Gastrocnemius medialis (tissue), 4 donors: ENCODE data around the gene PRSS21. TPM values are rescaled to one million over a fixed set of nuclear protein-coding genes. Genes with fewer than 3 reads are reported as not detected.

Source experiments
- ATAC-seq, 2 donors: fragments of 150-250 bp; one replicate each; pipeline ENCODE4 v1.9.1; 2016
- DNase-seq, 2 donors: peaks; one replicate each; pipeline ENCODE4 v3.0.0-alpha.2; 2019
- H3K27ac ChIP-seq, 4 donors: fragments of 200-600 bp; sonication (generic); 1 replicate in 1 of 4; 2 replicates in 3 of 4; pipeline ENCODE4 v1.5.1; 2016 to 2018; ENCODE audit warnings: mild to moderate bottlenecking in 2 of 4, moderate library complexity in 1 of 4
- H3K27me3 ChIP-seq, 3 donors: fragments of 200-600 bp; sonication (generic) in 2 of 3; 1 replicate in 1 of 3; 2 replicates in 2 of 3; pipeline versions ENCODE4 v1.5.1 to v1.6.0; 2016 to 2019; ENCODE audit warnings: mild to moderate bottlenecking in 1 of 3, moderate library complexity in 1 of 3
- H3K36me3 ChIP-seq, 2 donors: fragments of 200-600 bp; sonication (generic) in 1 of 2; one replicate each; pipeline ENCODE4 v1.5.1; 2017 to 2018
- H3K4me1 ChIP-seq, 2 donors: fragments of 200-600 bp; sonication (generic) in 1 of 2; one replicate each; pipeline ENCODE4 v1.5.1; 2016 to 2017; ENCODE audit warnings: mild to moderate bottlenecking in 2 of 2
- H3K4me3 ChIP-seq, 4 donors: fragments of 200-600 bp; sonication (generic) in 3 of 4; 1 replicate in 1 of 4; 2 replicates in 3 of 4; pipeline ENCODE4 v1.5.1; 2016 to 2019; ENCODE audit warnings: mild to moderate bottlenecking in 2 of 4
- H3K9me3 ChIP-seq, 3 donors: fragments of 200-600 bp; sonication (generic) in 2 of 3; 1 replicate in 1 of 3; 2 replicates in 2 of 3; pipeline ENCODE4 v1.5.1; 2016 to 2019
- CTCF ChIP-seq, 5 experiments: fragments of 450-650 bp in 3 of 5; fragments of 200-600 bp in 2 of 5; sonication (generic) in 2 of 5; IDR thresholded peaks in 4 of 5; conservative IDR thresholded peaks in 1 of 5; 1 replicate in 4 of 5; 2 replicates in 1 of 5; pipeline ENCODE4 v1.5.1; 2016 to 2019; ENCODE audit warnings: antibody characterized with exemption in 5 of 5, mild to moderate bottlenecking in 3 of 5, moderate library complexity in 3 of 5
- POLR2A ChIP-seq, 2 donors: fragments of 450-650 bp; IDR thresholded peaks; one replicate each; pipeline ENCODE4 v1.6.1; 2017; ENCODE audit warnings: antibody characterized with exemption in 2 of 2, mild to moderate bottlenecking in 2 of 2, moderate library complexity in 2 of 2
- in situ Hi-C, 4 donors: fragments of 200-750 bp; cut with MboI; loops; one replicate each; pipeline versions ENCODE4 v1.15.0 to v1.8.0; 2017; ENCODE audit warnings: low sequenced_read_pairs in 4 of 4
- intact Hi-C: fragments of 100-400 bp; cut with DNase I; formaldehyde crosslinking; loops from one replicate; pipeline ENCODE4 v1.15.1; 2023; ENCODE audit warnings: low total_unique reads
- total RNA-seq, 4 donors: library from RNA; depleted of rRNA; stranded (reverse); fragments of >200 nt; gene quantifications; one replicate each; pipeline versions ENCODE4 v1.1.0 to v1.2.3, GENCODE V29; 2016

PRSS21 gene
- total RNA-seq, 4 donors from 2014 or later: not detected

GRCh38 chr16:2779978-2780898, 36.8 kb upstream of the PRSS21 start:
- peaks cover 8 to 9% (median 8%) of the 10 kb centered on the region in 3 donors for H3K27me3 ChIP-seq
- no peak overlapping the region for H3K4me3 ChIP-seq
- no peaks in the 10 kb centered on the region for H3K9me3 ChIP-seq
- peaks cover 22 to 28% of the 10 kb centered on the region in 2 donors for H3K4me1 ChIP-seq
- TF ChIP-seq POLR2A (IDR thresholded peaks at IDR 0.05) (no peak), CTCF (IDR thresholded peaks at IDR 0.05 in 4 of 5, conservative IDR thresholded peaks at IDR 0.05 in 1 of 5) (no peak)
- in situ Hi-C loops (no loop called here), intact Hi-C loops (loop anchor here (5.0 kb wide), 1 partner anchor 87 kb away; no protein-coding TSS in a partner anchor)
- ATAC-seq (no peak), DNase-seq (no peak)
- no peak overlapping the region for H3K27ac ChIP-seq
- peaks cover 0 to 2% of the 10 kb centered on the region in 2 donors for H3K36me3 ChIP-seq

GRCh38 chr16:2782583-2783351, 34.3 kb upstream of the PRSS21 start:
- ATAC-seq (no peak), DNase-seq (no peak)
- Histone ChIP-seq H3K4me1 (peaks cover 9 to 17% of the 10 kb centered on the region in 2 donors), H3K27me3 (peaks cover 25 to 28% (median 28%) of the 10 kb centered on the region in 3 donors), H3K9me3 (no peaks in the 10 kb centered on the region), H3K36me3 (no peaks in the 10 kb centered on the region), H3K4me3 (no peak overlapping the region), H3K27ac (no peak overlapping the region)
- in situ Hi-C loops (no loop called here), intact Hi-C loops (no loop called here)
- no peak for TF ChIP-seq CTCF (IDR thresholded peaks at IDR 0.05 in 4 of 5, conservative IDR thresholded peaks at IDR 0.05 in 1 of 5)
- no peak for TF ChIP-seq POLR2A (IDR thresholded peaks at IDR 0.05)

GRCh38 chr16:2783581-2784357, 33.3 kb upstream of the PRSS21 start:
- ATAC-seq (no peak), DNase-seq (no peak)
- no peak overlapping the region for H3K4me3 ChIP-seq
- no peaks in the 10 kb centered on the region for H3K36me3 ChIP-seq
- H3K9me3 ChIP-seq: no peaks in the 10 kb centered on the region
- in situ Hi-C loops: no loop called here
- H3K27ac ChIP-seq: no peak overlapping the region
- TF ChIP-seq POLR2A (IDR thresholded peaks at IDR 0.05): no peak
- no peak for TF ChIP-seq CTCF (IDR thresholded peaks at IDR 0.05 in 4 of 5, conservative IDR thresholded peaks at IDR 0.05 in 1 of 5)
- intact Hi-C loops: no loop called here
- H3K27me3 ChIP-seq: peaks cover 28 to 35% (median 35%) of the 10 kb centered on the region in 3 donors
- H3K4me1 ChIP-seq: peaks cover 1 to 9% of the 10 kb centered on the region in 2 donors

GRCh38 chr16:2784358-2785100, 32.5 kb upstream of the PRSS21 start:
- intact Hi-C loops (no loop called here), in situ Hi-C loops (no loop called here)
- Histone ChIP-seq H3K27ac (no peak overlapping the region), H3K4me1 (peaks cover 0 to 1% of the 10 kb centered on the region in 2 donors), H3K36me3 (no peaks in the 10 kb centered on the region), H3K4me3 (peak overlapping the region in 3 of 4 donors; percentile 26 to 35 (median 28)), H3K27me3 (peaks cover 32 to 43% (median 40%) of the 10 kb centered on the region in 3 donors), H3K9me3 (no peaks in the 10 kb centered on the region)
- no peak for TF ChIP-seq POLR2A (IDR thresholded peaks at IDR 0.05)
- no peak for TF ChIP-seq CTCF (IDR thresholded peaks at IDR 0.05 in 4 of 5, conservative IDR thresholded peaks at IDR 0.05 in 1 of 5)
- no peak for ATAC-seq
- no peak for DNase-seq
